ENCODE data around the gene TVP23A.

GRCh38 chr16:10812312-10813098 lies 6.1 kb downstream of the TVP23A start:
- TF ChIP-seq, protein P1, sequence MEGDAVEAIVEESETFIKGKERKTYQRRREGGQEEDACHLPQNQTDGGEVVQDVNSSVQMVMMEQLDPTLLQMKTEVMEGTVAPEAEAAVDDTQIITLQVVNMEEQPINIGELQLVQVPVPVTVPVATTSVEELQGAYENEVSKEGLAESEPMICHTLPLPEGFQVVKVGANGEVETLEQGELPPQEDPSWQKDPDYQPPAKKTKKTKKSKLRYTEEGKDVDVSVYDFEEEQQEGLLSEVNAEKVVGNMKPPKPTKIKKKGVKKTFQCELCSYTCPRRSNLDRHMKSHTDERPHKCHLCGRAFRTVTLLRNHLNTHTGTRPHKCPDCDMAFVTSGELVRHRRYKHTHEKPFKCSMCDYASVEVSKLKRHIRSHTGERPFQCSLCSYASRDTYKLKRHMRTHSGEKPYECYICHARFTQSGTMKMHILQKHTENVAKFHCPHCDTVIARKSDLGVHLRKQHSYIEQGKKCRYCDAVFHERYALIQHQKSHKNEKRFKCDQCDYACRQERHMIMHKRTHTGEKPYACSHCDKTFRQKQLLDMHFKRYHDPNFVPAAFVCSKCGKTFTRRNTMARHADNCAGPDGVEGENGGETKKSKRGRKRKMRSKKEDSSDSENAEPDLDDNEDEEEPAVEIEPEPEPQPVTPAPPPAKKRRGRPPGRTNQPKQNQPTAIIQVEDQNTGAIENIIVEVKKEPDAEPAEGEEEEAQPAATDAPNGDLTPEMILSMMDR (IDR thresholded peaks at IDR 0.05 in 8 of 11, conservative IDR thresholded peaks at IDR 0.05 in 3 of 11): peak in 2 of 11 experiments; percentile 10 to 15
- no peak for TF ChIP-seq POLR2A (IDR thresholded peaks at IDR 0.05)

Measured in spleen (tissue), 7 donors.